MM.1S (cell line): ENCODE measurements around the gene RCVRN.

Experiments
- CTCF ChIP-seq: fragments of 300-600 bp; sonication (generic); IDR thresholded peaks from 2 replicates; pipeline ENCODE4 v1.5.1; 2016; ENCODE audit warnings: antibody characterized with exemption, low read length, mixed read lengths
- EZH2phosphoT487 ChIP-seq: fragments of 300-600 bp; sonication (generic); IDR thresholded peaks from 2 replicates; pipeline ENCODE4 v1.6.1; 2018; ENCODE audit warnings: antibody characterized with exemption, low read length

- TF ChIP-seq CTCF (no peak), EZH2phosphoT487 (no peak)
Measured at GRCh38 chr17:9940841-9941240, 35.8 kb upstream of the RCVRN start.
